ENCODE measurements around the gene LARP4. TPM values are rescaled to one million over a fixed set of nuclear protein-coding genes. Genes with fewer than 3 reads are reported as not detected.

Gene LARP4
- total and polyA plus RNA-seq, 9 of the 15 experiments (the other 6 are each of a cell fraction or from before 2014, with no cell fraction given), result 31.6 to 84.5 (median 52.4) TPM

GRCh38 chr12:50400104-50400637 lies 514 bp upstream of the LARP4 start (continued):
- TF ChIP-seq HBP1 (CRISPR knock-in tag; IDR thresholded peaks at IDR 0.05) (no peak), TEAD4 (IDR thresholded peaks at IDR 0.05; ENCODE audit: low read length) (no peak), TEAD4 (CRISPR knock-in tag; IDR thresholded peaks at IDR 0.05; ENCODE audit: borderline replicate concordance) (no peak), U2AF1 (optimal IDR thresholded peaks at IDR 0.05; ENCODE audit: low read depth, low read length) (no peak), RBM34 (IDR thresholded peaks at IDR 0.05; ENCODE audit: borderline replicate concordance, insufficient read depth, low read length) (no peak), ETV5 (CRISPR knock-in tag; IDR thresholded peaks at IDR 0.05; ENCODE audit: low read depth) (no peak), CBX3 (IDR thresholded peaks at IDR 0.05; ENCODE audit: borderline replicate concordance in 1 of 2, low read length in 2 of 2) (no peak), ZNF77 (CRISPR knock-in tag; IDR thresholded peaks at IDR 0.05) (no peak), GABPB2 (CRISPR knock-in tag; conservative IDR thresholded peaks at IDR 0.05) (no peak), PTTG1 (tag; IDR thresholded peaks at IDR 0.05; ENCODE audit: low read depth) (no peak), KDM1A (IDR thresholded peaks at IDR 0.05) (0 out of 4 replicates have a peak, but pooled peaks of 1 of the 2 experiments have one; percentile 21), ZNF24 (IDR thresholded peaks at IDR 0.05) (no peak), FOXK2 (conservative IDR thresholded peaks at IDR 0.05 in 1 of 2, IDR thresholded peaks at IDR 0.05 in 1 of 2; ENCODE audit: low read depth in 2 of 2) (no peak), ZNF134 (CRISPR knock-in tag; conservative IDR thresholded peaks at IDR 0.05) (no peak), PYGO2 (tag; IDR thresholded peaks at IDR 0.05) (no peak), KDM4B (IDR thresholded peaks at IDR 0.05; ENCODE audit: borderline replicate concordance in 2 of 2, low read depth in 1 of 2) (no peak), EP400 (IDR thresholded peaks at IDR 0.05) (no peak), ZKSCAN8 (CRISPR knock-in tag; IDR thresholded peaks at IDR 0.05) (no peak), BDP1 (IDR thresholded peaks at IDR 0.05; ENCODE audit: insufficient read depth, insufficient read length) (no peak), HDAC8 (tag; IDR thresholded peaks at IDR 0.05) (no peak), SMARCC2 (IDR thresholded peaks at IDR 0.05; ENCODE audit: low read depth) (no peak), TAF15 (IDR thresholded peaks at IDR 0.05; ENCODE audit: low read depth, low read length) (no peak), RBM22 (IDR thresholded peaks at IDR 0.05; ENCODE audit: low read depth, low read length, poor library complexity, severe bottlenecking) (no peak)
- TF ChIP-seq, protein P1, sequence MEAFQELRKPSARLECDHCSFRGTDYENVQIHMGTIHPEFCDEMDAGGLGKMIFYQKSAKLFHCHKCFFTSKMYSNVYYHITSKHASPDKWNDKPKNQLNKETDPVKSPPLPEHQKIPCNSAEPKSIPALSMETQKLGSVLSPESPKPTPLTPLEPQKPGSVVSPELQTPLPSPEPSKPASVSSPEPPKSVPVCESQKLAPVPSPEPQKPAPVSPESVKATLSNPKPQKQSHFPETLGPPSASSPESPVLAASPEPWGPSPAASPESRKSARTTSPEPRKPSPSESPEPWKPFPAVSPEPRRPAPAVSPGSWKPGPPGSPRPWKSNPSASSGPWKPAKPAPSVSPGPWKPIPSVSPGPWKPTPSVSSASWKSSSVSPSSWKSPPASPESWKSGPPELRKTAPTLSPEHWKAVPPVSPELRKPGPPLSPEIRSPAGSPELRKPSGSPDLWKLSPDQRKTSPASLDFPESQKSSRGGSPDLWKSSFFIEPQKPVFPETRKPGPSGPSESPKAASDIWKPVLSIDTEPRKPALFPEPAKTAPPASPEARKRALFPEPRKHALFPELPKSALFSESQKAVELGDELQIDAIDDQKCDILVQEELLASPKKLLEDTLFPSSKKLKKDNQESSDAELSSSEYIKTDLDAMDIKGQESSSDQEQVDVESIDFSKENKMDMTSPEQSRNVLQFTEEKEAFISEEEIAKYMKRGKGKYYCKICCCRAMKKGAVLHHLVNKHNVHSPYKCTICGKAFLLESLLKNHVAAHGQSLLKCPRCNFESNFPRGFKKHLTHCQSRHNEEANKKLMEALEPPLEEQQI (IDR thresholded peaks at IDR 0.05), result no peak
- TF ChIP-seq, protein P2, sequence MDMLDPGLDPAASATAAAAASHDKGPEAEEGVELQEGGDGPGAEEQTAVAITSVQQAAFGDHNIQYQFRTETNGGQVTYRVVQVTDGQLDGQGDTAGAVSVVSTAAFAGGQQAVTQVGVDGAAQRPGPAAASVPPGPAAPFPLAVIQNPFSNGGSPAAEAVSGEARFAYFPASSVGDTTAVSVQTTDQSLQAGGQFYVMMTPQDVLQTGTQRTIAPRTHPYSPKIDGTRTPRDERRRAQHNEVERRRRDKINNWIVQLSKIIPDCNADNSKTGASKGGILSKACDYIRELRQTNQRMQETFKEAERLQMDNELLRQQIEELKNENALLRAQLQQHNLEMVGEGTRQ (CRISPR knock-in tag; IDR thresholded peaks at IDR 0.05), result no peak
- TF ChIP-seq, protein P3, sequence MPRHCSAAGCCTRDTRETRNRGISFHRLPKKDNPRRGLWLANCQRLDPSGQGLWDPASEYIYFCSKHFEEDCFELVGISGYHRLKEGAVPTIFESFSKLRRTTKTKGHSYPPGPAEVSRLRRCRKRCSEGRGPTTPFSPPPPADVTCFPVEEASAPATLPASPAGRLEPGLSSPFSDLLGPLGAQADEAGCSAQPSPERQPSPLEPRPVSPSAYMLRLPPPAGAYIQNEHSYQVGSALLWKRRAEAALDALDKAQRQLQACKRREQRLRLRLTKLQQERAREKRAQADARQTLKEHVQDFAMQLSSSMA (CRISPR knock-in tag; IDR thresholded peaks at IDR 0.05), result no peak
